ENCODE results near the gene PAPPA2.

DNA sequence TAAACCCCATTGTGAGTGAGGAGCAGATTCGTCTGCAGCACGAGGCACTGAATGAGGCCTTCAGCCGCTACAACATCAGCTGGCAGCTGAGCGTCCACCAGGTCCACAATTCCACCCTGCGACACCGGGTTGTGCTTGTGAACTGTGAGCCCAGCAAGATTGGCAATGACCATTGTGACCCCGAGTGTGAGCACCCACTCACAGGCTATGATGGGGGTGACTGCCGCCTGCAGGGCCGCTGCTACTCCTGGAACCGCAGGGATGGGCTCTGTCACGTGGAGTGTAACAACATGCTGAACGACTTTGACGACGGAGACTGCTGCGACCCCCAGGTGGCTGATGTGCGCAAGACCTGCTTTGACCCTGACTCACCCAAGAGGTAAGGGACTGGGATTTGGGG is 132.2 kb downstream of the PAPPA2 start:
- TF ChIP-seq EP300 (IDR thresholded peaks at IDR 0.05), result no peak
- TF ChIP-seq, protein P1, sequence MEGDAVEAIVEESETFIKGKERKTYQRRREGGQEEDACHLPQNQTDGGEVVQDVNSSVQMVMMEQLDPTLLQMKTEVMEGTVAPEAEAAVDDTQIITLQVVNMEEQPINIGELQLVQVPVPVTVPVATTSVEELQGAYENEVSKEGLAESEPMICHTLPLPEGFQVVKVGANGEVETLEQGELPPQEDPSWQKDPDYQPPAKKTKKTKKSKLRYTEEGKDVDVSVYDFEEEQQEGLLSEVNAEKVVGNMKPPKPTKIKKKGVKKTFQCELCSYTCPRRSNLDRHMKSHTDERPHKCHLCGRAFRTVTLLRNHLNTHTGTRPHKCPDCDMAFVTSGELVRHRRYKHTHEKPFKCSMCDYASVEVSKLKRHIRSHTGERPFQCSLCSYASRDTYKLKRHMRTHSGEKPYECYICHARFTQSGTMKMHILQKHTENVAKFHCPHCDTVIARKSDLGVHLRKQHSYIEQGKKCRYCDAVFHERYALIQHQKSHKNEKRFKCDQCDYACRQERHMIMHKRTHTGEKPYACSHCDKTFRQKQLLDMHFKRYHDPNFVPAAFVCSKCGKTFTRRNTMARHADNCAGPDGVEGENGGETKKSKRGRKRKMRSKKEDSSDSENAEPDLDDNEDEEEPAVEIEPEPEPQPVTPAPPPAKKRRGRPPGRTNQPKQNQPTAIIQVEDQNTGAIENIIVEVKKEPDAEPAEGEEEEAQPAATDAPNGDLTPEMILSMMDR (IDR thresholded peaks at IDR 0.05), result no peak

Measured in sigmoid colon (tissue), 4 donors.